Measurements from ENCODE around the gene AGER.
"Not testable (repeated sequence)": the region's sequence is repeated elsewhere in the genome, so short reads cannot be mapped to it uniquely, and the experiment has no call there.

AGER gene

GRCh38 chr6:32146687-32147086 lies 37.4 kb downstream of the AGER start:
- DNase-seq, result no peak

GRCh38 chr6:32146287-32146686 lies 37.8 kb downstream of the AGER start:
- DNase-seq, result no peak

DNA sequence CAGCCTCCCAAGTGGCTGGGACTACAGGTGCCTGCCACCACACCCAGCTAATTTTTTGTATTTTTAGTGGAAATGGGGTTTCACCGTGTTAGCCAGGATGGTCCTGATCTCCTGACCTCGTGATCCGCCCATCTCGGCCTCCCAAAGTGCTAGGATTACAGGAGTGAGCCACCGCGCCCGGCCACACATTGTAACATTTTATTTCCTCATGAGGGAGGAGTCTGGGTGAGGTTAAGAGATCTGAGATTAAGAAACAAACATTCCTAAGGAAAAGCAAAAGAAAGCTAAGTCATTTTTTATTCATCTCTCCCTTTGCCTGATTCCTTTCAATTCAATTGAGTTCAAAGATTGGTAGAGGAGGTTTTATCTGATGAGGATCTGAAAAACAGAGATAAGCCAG lies 39.8 kb downstream of the AGER start:
- not testable (repeated sequence) for DNase-seq

GRCh38 chr6:32140420-32141046 lies 43.5 kb downstream of the AGER start:
- no peak for DNase-seq

- no peak for DNase-seq
Observed at GRCh38 chr6:32139590-32139989, 44.5 kb downstream of the AGER start.

DNA sequence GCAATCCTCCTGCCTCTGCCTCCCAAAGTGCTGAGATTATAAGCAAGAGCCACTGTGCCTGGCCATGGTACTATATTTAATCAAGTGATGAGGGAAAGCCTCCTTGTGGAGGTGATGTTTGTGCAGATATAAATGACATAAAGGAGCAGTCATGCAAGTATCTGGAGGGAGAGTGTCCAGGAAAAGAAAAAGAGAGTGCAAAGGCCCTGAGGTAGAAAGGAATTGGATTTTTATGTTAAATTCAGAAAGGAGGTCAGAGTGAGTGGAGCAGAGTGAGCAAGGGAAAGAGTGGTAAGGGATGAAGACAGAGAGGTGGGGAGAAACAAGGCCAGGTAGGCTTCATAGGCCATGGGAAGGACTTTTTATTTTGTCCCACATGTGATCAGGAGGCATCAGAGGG lies 46.6 kb downstream of the AGER start:
- no peak for DNase-seq

DNA sequence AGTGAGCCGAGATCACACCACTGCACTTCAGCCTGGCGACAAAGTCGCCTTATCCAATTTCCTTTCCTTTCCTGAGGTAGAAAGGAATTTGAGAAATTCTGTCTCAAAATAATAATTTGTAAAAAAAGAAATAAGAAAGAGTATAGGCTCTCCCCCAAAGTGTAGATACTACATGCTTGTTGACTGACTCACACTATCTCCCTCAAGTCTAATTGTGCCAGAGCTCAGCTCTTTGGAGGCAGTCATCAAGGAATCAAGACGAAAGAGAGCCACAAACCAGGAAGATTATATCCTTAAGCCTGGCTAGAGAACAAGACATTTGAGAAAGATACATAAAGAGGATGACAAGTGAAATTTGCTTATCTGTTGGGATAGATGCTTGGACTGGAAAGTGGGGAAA lies 50.3 kb downstream of the AGER start:
- DNase-seq, result no peak

- no peak for DNase-seq
Observed at GRCh38 chr6:32132110-32132509, 51.9 kb downstream of the AGER start.

DNA sequence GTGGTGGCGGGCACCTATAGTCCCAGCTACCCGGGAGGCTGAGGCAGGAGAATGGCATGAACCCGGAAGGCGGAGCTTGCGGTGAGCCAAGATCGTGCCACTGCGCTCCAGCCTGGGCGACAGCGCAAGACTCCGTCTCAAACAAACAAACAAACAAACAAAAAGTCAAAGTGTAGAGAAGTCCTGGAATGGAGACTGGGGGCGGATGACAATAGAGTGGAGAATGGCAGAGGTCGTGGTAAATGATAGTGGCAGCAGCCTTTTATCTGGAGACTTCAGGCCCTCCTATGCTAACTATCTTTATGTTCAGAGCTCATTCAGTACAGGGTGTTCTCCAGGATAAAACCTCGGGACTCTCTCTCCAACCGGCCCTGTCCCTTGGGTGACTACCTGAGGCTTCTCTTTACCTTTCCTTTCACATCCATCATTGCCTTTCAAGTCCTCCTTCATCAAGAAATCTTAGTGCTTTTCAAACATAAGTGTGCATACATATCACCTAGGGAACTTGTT lies 52.6 kb downstream of the AGER start:
- no peak for DNase-seq
